ENCODE measurements around the gene BRCA1. TPM values are rescaled to one million over a fixed set of nuclear protein-coding genes. Genes with fewer than 3 reads are reported as not detected.

BRCA1 gene
- total RNA-seq, 6 experiments from 2014 or later, result 10.5 to 24.7 (median 22.5) TPM

DNA sequence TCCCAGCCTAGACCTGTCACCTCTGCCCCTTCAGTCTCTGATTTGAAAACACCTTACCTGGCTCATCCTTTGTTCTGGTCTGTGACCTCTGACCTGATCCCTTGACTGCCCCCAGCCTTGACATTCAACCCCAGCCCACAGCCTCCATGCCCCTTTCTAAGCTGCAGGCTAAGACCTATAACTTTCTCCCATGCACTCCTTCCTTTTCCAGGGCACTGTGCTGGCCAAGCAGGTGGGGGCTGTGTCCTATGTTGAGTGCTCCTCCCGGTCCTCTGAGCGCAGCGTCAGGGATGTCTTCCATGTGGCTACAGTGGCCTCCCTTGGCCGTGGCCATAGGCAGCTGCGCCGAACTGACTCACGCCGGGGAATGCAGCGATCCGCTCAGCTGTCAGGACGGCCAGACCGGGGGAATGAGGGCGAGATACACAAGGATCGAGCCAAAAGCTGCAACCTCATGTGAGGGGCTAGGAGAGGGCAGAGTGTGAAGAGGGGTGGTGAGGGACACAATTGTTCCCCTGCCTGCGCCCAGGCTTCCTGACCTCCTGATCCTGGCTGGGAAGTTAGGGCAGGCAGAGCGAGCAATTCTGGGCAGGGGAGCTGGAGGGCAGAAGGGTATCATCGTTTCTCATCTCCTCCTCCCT is 96.8 kb downstream of the BRCA1 start:
- no peaks in the 10 kb centered on the region for H3K9me3 Mint-ChIP-seq
- H3K4me1 Mint-ChIP-seq (ENCODE audit: low read depth), result peaks cover 10% of the 10 kb centered on the region
- H3K27me3 Mint-ChIP-seq (ENCODE audit: insufficient read depth), result peaks cover 7% of the 10 kb centered on the region
- no peak overlapping the region for H3K4me3 Mint-ChIP-seq
- DNase-seq, result no peak
- no peak for TF ChIP-seq CTCF (IDR thresholded peaks at IDR 0.05)
- H3K36me3 Mint-ChIP-seq (ENCODE audit: low read depth), result no peaks in the 10 kb centered on the region
- no peak overlapping the region for H3K27ac Mint-ChIP-seq

GRCh38 chr17:43027091-43028032 is 97.8 kb downstream of the BRCA1 start:
- peaks cover 7% of the 10 kb centered on the region for H3K27me3 Mint-ChIP-seq (ENCODE audit: insufficient read depth)
- TF ChIP-seq CTCF (IDR thresholded peaks at IDR 0.05), result no peak; the same call in 1 of the 2 replicates
- no peaks in the 10 kb centered on the region for H3K36me3 Mint-ChIP-seq (ENCODE audit: low read depth)
- H3K4me1 Mint-ChIP-seq (ENCODE audit: low read depth), result peaks cover 10% of the 10 kb centered on the region
- H3K9me3 Mint-ChIP-seq, result no peaks in the 10 kb centered on the region
- H3K27ac Mint-ChIP-seq, result no peak overlapping the region; the same call in 1 of the 2 replicates
- DNase-seq, result no peak
- H3K4me3 Mint-ChIP-seq, result no peak overlapping the region

DNA sequence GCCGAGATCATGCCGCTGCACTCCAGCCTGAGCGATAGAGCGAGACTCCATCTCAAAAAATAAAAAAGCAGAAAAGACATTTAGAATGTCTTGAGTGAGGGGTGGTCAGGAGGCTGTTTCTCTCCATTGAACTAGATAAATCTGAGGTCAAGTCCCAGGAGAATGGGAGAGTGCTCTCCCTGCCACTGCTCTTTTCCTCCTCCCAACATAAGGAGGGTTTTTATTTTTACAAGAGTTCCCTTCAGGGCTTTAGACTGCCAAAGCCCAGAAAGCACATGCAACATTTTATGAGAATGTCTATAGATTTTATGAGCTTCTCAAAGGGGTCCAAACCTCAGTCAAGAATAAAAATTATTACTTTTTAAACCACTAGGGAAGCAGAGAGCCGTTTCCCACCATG is 98.6 kb downstream of the BRCA1 start:
- Mint-ChIP-seq H3K36me3 (ENCODE audit: low read depth) (no peaks in the 10 kb centered on the region), H3K4me1 (ENCODE audit: low read depth) (peaks cover 10% of the 10 kb centered on the region), H3K27me3 (ENCODE audit: insufficient read depth) (peaks cover 7% of the 10 kb centered on the region), H3K4me3 (no peak overlapping the region), H3K9me3 (no peaks in the 10 kb centered on the region), H3K27ac (no peak overlapping the region)
- peak; percentile 20; the same call in 1 of the 2 replicates for TF ChIP-seq CTCF (IDR thresholded peaks at IDR 0.05)
- no peak for DNase-seq

- H3K36me3 Mint-ChIP-seq (ENCODE audit: low read depth), result no peaks in the 10 kb centered on the region
- H3K27ac Mint-ChIP-seq, result no peak overlapping the region
- H3K4me1 Mint-ChIP-seq (ENCODE audit: low read depth), result peaks cover 10% of the 10 kb centered on the region
- no peaks in the 10 kb centered on the region for H3K9me3 Mint-ChIP-seq
- no peak for DNase-seq
- TF ChIP-seq CTCF (IDR thresholded peaks at IDR 0.05), result no peak
- peaks cover 7% of the 10 kb centered on the region for H3K27me3 Mint-ChIP-seq (ENCODE audit: insufficient read depth)
- peak overlapping the region; percentile 79; the same call in 1 of the 2 replicates for H3K4me3 Mint-ChIP-seq
Measured at GRCh38 chr17:43025766-43026537, 99.2 kb downstream of the BRCA1 start.

GRCh38 chr17:43025290-43025657 is 99.9 kb downstream of the BRCA1 start:
- TF ChIP-seq CTCF (IDR thresholded peaks at IDR 0.05), result no peak

More at GRCh38 chr17:43025290-43025657, 99.9 kb downstream of the BRCA1 start:
- H3K4me1 Mint-ChIP-seq (ENCODE audit: low read depth), result peaks cover 12% of the 10 kb centered on the region
- no peak for DNase-seq
- no peak overlapping the region for H3K27ac Mint-ChIP-seq
- peak overlapping the region; percentile 79 for H3K4me3 Mint-ChIP-seq
- H3K27me3 Mint-ChIP-seq (ENCODE audit: insufficient read depth), result peaks cover 7% of the 10 kb centered on the region
- no peaks in the 10 kb centered on the region for H3K36me3 Mint-ChIP-seq (ENCODE audit: low read depth)
- no peaks in the 10 kb centered on the region for H3K9me3 Mint-ChIP-seq
